HG02852 (cell line): ENCODE measurements around the gene PAXX.

Experiments
- ATAC-seq: cut with Tn5 transposase; IDR thresholded peaks from one replicate; pipeline ENCODE4 v1.9.1; 2021; ENCODE audit warnings: mild to moderate bottlenecking, moderate library complexity; ENCODE audit not compliant: unreplicated experiment

Gene PAXX

GRCh38 chr9:136964833-136965422, 27.3 kb upstream of the PAXX start:
- ATAC-seq: no peak

GRCh38 chr9:136965771-136966484, 26.3 kb upstream of the PAXX start:
- ATAC-seq: no peak

- ATAC-seq: no peak
Measured at GRCh38 chr9:136968333-136969127, 23.7 kb upstream of the PAXX start.

- ATAC-seq: no peak
Measured at GRCh38 chr9:136969150-136969549, 23.1 kb upstream of the PAXX start.

- no peak for ATAC-seq
Measured at GRCh38 chr9:136969774-136970173, 22.4 kb upstream of the PAXX start.

GRCh38 chr9:136970361-136970760, 21.9 kb upstream of the PAXX start:
- ATAC-seq: no peak

GRCh38 chr9:136971746-136972145, 20.5 kb upstream of the PAXX start:
- ATAC-seq: no peak

GRCh38 chr9:136972335-136972734, 19.9 kb upstream of the PAXX start:
- no peak for ATAC-seq

- no peak for ATAC-seq
Measured at GRCh38 chr9:136972743-136973142, 19.5 kb upstream of the PAXX start.

- no peak for ATAC-seq
Measured at GRCh38 chr9:136973618-136974617, 18.3 kb upstream of the PAXX start.

- ATAC-seq: no peak
Measured at GRCh38 chr9:136974817-136975535, 17.2 kb upstream of the PAXX start.

- no peak for ATAC-seq
Measured at GRCh38 chr9:136975644-136976043, 16.6 kb upstream of the PAXX start.

- no peak for ATAC-seq
Measured at GRCh38 chr9:136977223-136977622, 15.0 kb upstream of the PAXX start, which contains the start of gene PTGDS. PTGDS (plus strand) TSS chr9:136977504; CDS start chr9:136977579, 75 bp downstream.

GRCh38 chr9:136977649-136978072, 14.6 kb upstream of the PAXX start:
- no peak for ATAC-seq

- ATAC-seq: no peak
Measured at GRCh38 chr9:136978073-136978864, 14.0 kb upstream of the PAXX start.

- ATAC-seq: no peak
Measured at GRCh38 chr9:136978865-136979544, 13.2 kb upstream of the PAXX start.

- no peak for ATAC-seq
Measured at GRCh38 chr9:136979769-136980587, 12.2 kb upstream of the PAXX start.
